ENCODE results near the gene SET. TPM values are rescaled to one million over a fixed set of nuclear protein-coding genes. Genes with fewer than 3 reads are reported as not detected.
A peak's percentile ranks its signal among the peaks of the same experiment; 100 is the strongest.

SET gene
- total and polyA plus RNA-seq, 2 experiments from 2014 or later: 949 to 1,261 TPM

- TF ChIP-seq CREB1 (CRISPR knock-in tag; IDR thresholded peaks at IDR 0.05; ENCODE audit: low read depth): no peak
- no peak for TF ChIP-seq CTCF (conservative IDR thresholded peaks at IDR 0.05; ENCODE audit: low read depth in 2 of 2)
- no peak for TF ChIP-seq JUNB (IDR thresholded peaks at IDR 0.05; ENCODE audit: unreplicated experiment)
- TF ChIP-seq ZNF114 (CRISPR knock-in tag; IDR thresholded peaks at IDR 0.05): no peak
- no peak for TF ChIP-seq EZH2 (IDR thresholded peaks at IDR 0.05; ENCODE audit: low read depth, unreplicated experiment)
- TF ChIP-seq ETS1 (IDR thresholded peaks at IDR 0.05): no peak
These were observed 32.5 kb downstream of the SET start (continued) for GRCh38 chr9:128721487-128722010.

GRCh38 chr9:128722380-128723351 lies 33.6 kb downstream of the SET start:
- no peaks in the 10 kb centered on the region; the same call in 1 of the 2 replicates for H4K20me1 ChIP-seq (replicated peaks; ENCODE audit: insufficient read depth)
- DNase-seq (ENCODE audit: low spot score) (no peak), ATAC-seq (no peak)
- H3K79me2 ChIP-seq (replicated peaks; ENCODE audit: insufficient read depth): no peaks in the 10 kb centered on the region; the same call in 1 of the 2 replicates
- peaks cover 4% of the 10 kb centered on the region; the same call in 2 of the 3 replicates for H3K36me3 Mint-ChIP-seq (ENCODE audit: low read depth)
- no peaks in the 10 kb centered on the region for H3K36me3 ChIP-seq (ENCODE audit: insufficient read depth)
- H3K4me1 ChIP-seq (ENCODE audit: insufficient read depth): peaks cover 3% of the 10 kb centered on the region
- H3K27me3 ChIP-seq (ENCODE audit: insufficient read depth): no peaks in the 10 kb centered on the region
- H3K4me3 Mint-ChIP-seq: peak overlapping the region; percentile 92
- H3K9me3 Mint-ChIP-seq: no peaks in the 10 kb centered on the region; the same call in 2 of the 3 replicates
- H3K4me1 Mint-ChIP-seq: peaks cover 18% of the 10 kb centered on the region
- H3K9me2 ChIP-seq (ENCODE audit: insufficient read depth): no peaks in the 10 kb centered on the region
- peak overlapping the region; percentile 92 for H3K4me3 ChIP-seq
- peaks cover 29% of the 10 kb centered on the region for H3K27me3 Mint-ChIP-seq (ENCODE audit: insufficient read depth, low read depth, poor library complexity)
- H2AFZ ChIP-seq: no peak overlapping the region
- no peak overlapping the region for H3K27ac ChIP-seq (ENCODE audit: low read depth)
- peak overlapping the region; percentile 64; the same call in 1 of the 2 replicates for H3K27ac Mint-ChIP-seq
- H3F3A ChIP-seq (replicated peaks; ENCODE audit: low read depth): no peaks in the 10 kb centered on the region; the same call in 1 of the 2 replicates
- H3K4me2 ChIP-seq: peak overlapping the region; percentile 97
- TF ChIP-seq EZH2phosphoT487 (IDR thresholded peaks at IDR 0.05; ENCODE audit: unreplicated experiment) (no peak), CTCF (conservative IDR thresholded peaks at IDR 0.05; ENCODE audit: low read depth in 2 of 2) (no peak), ETS1 (IDR thresholded peaks at IDR 0.05) (no peak), POLR2AphosphoS5 (IDR thresholded peaks at IDR 0.05; ENCODE audit: low read depth) (no peak), EZH2 (IDR thresholded peaks at IDR 0.05; ENCODE audit: low read depth, unreplicated experiment) (no peak), ZNF331 (CRISPR knock-in tag; IDR thresholded peaks at IDR 0.05; ENCODE audit: low read depth) (no peak), REST (IDR thresholded peaks at IDR 0.05; ENCODE audit: unreplicated experiment) (no peak), NANOG (IDR thresholded peaks at IDR 0.05; ENCODE audit: borderline replicate concordance) (no peak), CREB1 (CRISPR knock-in tag; IDR thresholded peaks at IDR 0.05; ENCODE audit: low read depth) (no peak)

Measured in GM23338 (cell line).